Calu3 (cell line): ENCODE results near the gene ECE2. TPM values are rescaled to one million over a fixed set of nuclear protein-coding genes. Genes with fewer than 3 reads are reported as not detected.

Source experiments
- BruUV-seq: library from RNA; stranded (reverse); fragments of 400-500 nt; replicated peaks from 2 replicates; lab custom pipeline; 2021; lab: Mats Ljungman, UMichigan
- CTCF ChIA-PET: fragments of 300-600 bp; sonication (Branson Sonifier 250); formaldehyde crosslinking; loops from one replicate; lab custom pipeline; 2022; ENCODE audit warnings: antibody characterized with exemption; lab: Charles Lee
- DNase-seq: peaks from one replicate; pipeline ENCODE4 v3.0.0; 2022
- H3K27ac Mint-ChIP-seq: one replicate; pipeline ENCODE4 v1.8.0; 2022; ENCODE audit warnings: mixed read lengths; ENCODE audit not compliant: unreplicated experiment
- H3K27me3 Mint-ChIP-seq: one replicate; pipeline ENCODE4 v1.8.0; 2022; ENCODE audit warnings: mixed read lengths; ENCODE audit not compliant: unreplicated experiment
- H3K36me3 Mint-ChIP-seq: one replicate; pipeline ENCODE4 v1.8.0; 2022; ENCODE audit warnings: mild to moderate bottlenecking, moderate library complexity, mixed read lengths; ENCODE audit not compliant: insufficient read depth, unreplicated experiment
- H3K4me1 Mint-ChIP-seq: one replicate; pipeline ENCODE4 v1.8.0; 2022; ENCODE audit warnings: mild to moderate bottlenecking, low read depth, mixed read lengths; ENCODE audit not compliant: unreplicated experiment
- H3K4me3 Mint-ChIP-seq: one replicate; pipeline ENCODE4 v1.8.0; 2022; ENCODE audit warnings: mild to moderate bottlenecking, low read depth, moderate library complexity, mixed read lengths; ENCODE audit not compliant: unreplicated experiment
- H3K9me3 Mint-ChIP-seq: one replicate; pipeline ENCODE4 v1.8.0; 2022; ENCODE audit warnings: low read depth, mixed read lengths; ENCODE audit not compliant: unreplicated experiment
- intact Hi-C: fragments of 100-400 bp; cut with micrococcal nuclease; formaldehyde crosslinking; loops from one replicate; pipeline ENCODE4 v1.10.0; 2022; ENCODE audit not compliant: unreplicated experiment
- total RNA-seq: library from RNA; stranded (reverse); gene quantifications from 2 replicates; pipeline ENCODE4 v1.2.3, GENCODE V29; 2022
- TF ChIP-seq, protein P1 (sequence below): fragments of 200-600 bp; IDR thresholded peaks from one replicate; pipeline ENCODE4 v1.8.0; 2022; ENCODE audit warnings: antibody characterized with exemption; ENCODE audit not compliant: unreplicated experiment

Gene ECE2
- total RNA-seq, 1 experiment from 2014 or later, result not detected

DNA sequence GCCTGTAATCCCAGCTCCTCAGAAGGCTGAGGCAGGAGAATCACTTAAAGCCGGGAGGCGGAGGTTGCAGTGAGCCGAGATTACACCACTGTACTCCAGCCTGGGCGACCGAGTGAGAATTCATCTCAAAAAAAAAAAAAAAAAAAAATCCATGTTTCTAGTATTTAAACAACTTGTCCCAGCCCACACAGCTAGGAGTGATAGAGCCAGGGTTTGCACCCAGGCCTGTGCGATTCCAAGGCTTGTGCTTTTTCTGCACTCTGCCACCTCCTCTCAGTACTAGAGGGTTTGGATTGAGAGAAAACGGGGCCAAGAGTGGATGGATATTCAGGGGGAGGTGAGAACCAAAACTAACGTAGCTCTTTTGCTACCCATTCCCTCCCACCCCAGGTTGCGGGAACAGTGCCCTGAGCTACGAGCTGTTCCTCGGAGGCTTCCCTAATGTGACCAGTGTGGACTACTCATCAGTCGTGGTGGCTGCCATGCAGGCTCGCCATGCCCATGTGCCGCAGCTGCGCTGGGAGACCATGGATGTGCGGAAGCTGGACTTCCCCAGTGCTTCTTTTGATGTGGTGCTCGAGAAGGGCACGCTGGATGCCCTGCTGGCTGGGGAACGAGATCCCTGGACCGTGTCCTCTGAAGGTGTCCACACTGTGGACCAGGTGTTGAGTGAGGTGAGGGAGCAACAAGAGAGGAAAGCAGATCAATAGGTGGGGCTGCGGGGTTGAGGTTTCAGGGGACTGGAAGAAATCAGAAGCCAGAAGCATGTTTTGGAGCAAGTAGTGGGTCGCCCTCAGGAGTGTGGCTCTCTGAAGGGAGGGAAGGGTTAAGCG lies 18.5 kb upstream of the ECE2 start:
- TF ChIP-seq, protein P1, sequence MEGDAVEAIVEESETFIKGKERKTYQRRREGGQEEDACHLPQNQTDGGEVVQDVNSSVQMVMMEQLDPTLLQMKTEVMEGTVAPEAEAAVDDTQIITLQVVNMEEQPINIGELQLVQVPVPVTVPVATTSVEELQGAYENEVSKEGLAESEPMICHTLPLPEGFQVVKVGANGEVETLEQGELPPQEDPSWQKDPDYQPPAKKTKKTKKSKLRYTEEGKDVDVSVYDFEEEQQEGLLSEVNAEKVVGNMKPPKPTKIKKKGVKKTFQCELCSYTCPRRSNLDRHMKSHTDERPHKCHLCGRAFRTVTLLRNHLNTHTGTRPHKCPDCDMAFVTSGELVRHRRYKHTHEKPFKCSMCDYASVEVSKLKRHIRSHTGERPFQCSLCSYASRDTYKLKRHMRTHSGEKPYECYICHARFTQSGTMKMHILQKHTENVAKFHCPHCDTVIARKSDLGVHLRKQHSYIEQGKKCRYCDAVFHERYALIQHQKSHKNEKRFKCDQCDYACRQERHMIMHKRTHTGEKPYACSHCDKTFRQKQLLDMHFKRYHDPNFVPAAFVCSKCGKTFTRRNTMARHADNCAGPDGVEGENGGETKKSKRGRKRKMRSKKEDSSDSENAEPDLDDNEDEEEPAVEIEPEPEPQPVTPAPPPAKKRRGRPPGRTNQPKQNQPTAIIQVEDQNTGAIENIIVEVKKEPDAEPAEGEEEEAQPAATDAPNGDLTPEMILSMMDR, result no peak
- H3K27me3 Mint-ChIP-seq, result peaks cover 42% of the 10 kb centered on the region
- DNase-seq, result no peak
- H3K27ac Mint-ChIP-seq, result no peak overlapping the region
- H3K9me3 Mint-ChIP-seq, result no peaks in the 10 kb centered on the region
- peaks cover 18% of the 10 kb centered on the region for H3K4me1 Mint-ChIP-seq
- intact Hi-C loops, result no loop called here
- peaks cover 34% of the 10 kb centered on the region for H3K36me3 Mint-ChIP-seq
- no peak overlapping the region for H3K4me3 Mint-ChIP-seq
- BruUV-seq, result no TSS peak
- CTCF ChIA-PET, result interaction anchor here (0.6 to 1.0 kb wide), 3 partner anchors 15 to 23 kb away, joined by 3 to 7 read pairs (median 4); no protein-coding TSS in a partner anchor

- Mint-ChIP-seq H3K4me1 (peaks cover 24% of the 10 kb centered on the region), H3K27ac (peak overlapping the region; percentile 46), H3K36me3 (peaks cover 34% of the 10 kb centered on the region), H3K4me3 (peak overlapping the region; percentile 58), H3K9me3 (no peaks in the 10 kb centered on the region), H3K27me3 (peaks cover 59% of the 10 kb centered on the region)
- CTCF ChIA-PET, result no interaction called here
- no peak for DNase-seq
- TF ChIP-seq, protein P1, result no peak
- TSS peak; percentile 25 for BruUV-seq
- intact Hi-C loops, result no loop called here
Observed at GRCh38 chr3:184258926-184259325, 16.9 kb upstream of the ECE2 start.

- Mint-ChIP-seq H3K4me1 (peaks cover 24% of the 10 kb centered on the region), H3K36me3 (peaks cover 34% of the 10 kb centered on the region), H3K4me3 (peak overlapping the region; percentile 58), H3K27me3 (peaks cover 61% of the 10 kb centered on the region), H3K27ac (peak overlapping the region; percentile 46), H3K9me3 (no peaks in the 10 kb centered on the region)
- intact Hi-C loops, result no loop called here
- DNase-seq, result no peak
- no TSS peak for BruUV-seq
- TF ChIP-seq, protein P1, result no peak
- CTCF ChIA-PET, result no interaction called here
Observed at GRCh38 chr3:184259396-184259877, 16.4 kb upstream of the ECE2 start.

DNA sequence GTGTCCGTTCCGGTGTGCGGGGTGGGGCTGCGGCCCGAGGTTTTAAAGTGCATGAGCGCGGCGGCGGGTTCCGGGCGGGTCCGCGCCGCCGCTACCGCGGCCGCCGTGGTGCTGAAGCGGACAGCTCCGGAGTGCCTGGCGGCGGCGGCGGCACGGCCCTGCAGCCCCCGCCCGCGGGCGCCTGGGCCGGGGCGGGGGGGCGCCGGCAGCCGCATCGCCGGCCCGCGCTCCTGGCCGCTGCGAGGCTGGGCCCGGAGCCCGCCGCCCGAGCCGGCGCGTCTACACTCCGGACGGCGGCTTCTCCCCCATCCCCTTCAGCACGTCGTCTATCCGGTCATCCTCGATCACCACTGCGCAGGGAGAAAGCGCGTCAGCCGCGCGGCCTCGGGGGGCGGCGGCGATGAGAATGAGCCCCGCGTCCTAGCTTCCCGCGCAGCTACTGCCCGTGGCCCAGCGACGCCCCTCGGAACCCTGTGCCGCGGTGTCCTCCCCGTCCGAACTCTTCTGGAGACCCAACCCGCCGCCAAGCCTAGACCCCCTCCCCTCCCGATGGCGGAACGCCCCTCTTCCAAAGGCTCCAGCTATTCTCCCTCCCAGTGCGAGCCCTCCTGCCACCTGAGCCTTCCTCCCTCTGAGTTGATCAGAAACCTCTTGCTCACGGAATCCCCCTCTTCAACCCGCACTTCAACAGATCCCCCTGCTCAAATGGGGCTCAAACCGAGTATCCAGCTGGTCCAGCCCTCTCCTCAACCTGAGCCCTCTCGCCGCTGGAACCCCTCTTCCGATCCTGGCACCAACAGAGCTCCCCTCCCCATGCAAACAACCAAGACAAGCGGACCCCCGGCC lies 15.7 kb upstream of the ECE2 start:
- Mint-ChIP-seq H3K4me1 (peaks cover 24% of the 10 kb centered on the region), H3K9me3 (no peaks in the 10 kb centered on the region), H3K27me3 (peaks cover 68% of the 10 kb centered on the region), H3K36me3 (peaks cover 34% of the 10 kb centered on the region), H3K4me3 (peak overlapping the region; percentile 66), H3K27ac (peak overlapping the region; percentile 62)
- intact Hi-C loops, result no loop called here
- CTCF ChIA-PET, result interaction anchor here (0.6 kb wide), 1 partner anchor 811 kb away, joined by 5 read pairs; no protein-coding TSS in a partner anchor
- peak; percentile 66 for DNase-seq
- TF ChIP-seq, protein P1, result no peak
- BruUV-seq, result no TSS peak
